ENCODE results near the gene GPR148.

GRCh38 chr2:130736487-130736886 lies 7.6 kb downstream of the GPR148 start:
- TF ChIP-seq, protein P1, sequence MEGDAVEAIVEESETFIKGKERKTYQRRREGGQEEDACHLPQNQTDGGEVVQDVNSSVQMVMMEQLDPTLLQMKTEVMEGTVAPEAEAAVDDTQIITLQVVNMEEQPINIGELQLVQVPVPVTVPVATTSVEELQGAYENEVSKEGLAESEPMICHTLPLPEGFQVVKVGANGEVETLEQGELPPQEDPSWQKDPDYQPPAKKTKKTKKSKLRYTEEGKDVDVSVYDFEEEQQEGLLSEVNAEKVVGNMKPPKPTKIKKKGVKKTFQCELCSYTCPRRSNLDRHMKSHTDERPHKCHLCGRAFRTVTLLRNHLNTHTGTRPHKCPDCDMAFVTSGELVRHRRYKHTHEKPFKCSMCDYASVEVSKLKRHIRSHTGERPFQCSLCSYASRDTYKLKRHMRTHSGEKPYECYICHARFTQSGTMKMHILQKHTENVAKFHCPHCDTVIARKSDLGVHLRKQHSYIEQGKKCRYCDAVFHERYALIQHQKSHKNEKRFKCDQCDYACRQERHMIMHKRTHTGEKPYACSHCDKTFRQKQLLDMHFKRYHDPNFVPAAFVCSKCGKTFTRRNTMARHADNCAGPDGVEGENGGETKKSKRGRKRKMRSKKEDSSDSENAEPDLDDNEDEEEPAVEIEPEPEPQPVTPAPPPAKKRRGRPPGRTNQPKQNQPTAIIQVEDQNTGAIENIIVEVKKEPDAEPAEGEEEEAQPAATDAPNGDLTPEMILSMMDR (IDR thresholded peaks at IDR 0.05): no peak
- TF ChIP-seq POLR2A (IDR thresholded peaks at IDR 0.05): no peak
